ENCODE measurements around the gene NPTX1.

The NPTX1 gene

GRCh38 chr17:80442323-80442659 is 34.1 kb downstream of the NPTX1 start:
- Histone ChIP-seq H3K4me1 (ENCODE audit: low read depth, poor library complexity, severe bottlenecking) (no peaks in the 10 kb centered on the region), H3K79me2 (ENCODE audit: insufficient read depth, low read depth) (no peaks in the 10 kb centered on the region), H3K27me3 (ENCODE audit: insufficient read depth, low read depth) (peaks cover 96% of the 10 kb centered on the region), H3K9ac (no peak overlapping the region), H3K27ac (no peak overlapping the region), H3K4me3 (IDR thresholded peaks at IDR 0.05; ENCODE audit: insufficient read depth, low read depth, low read length) (no peak overlapping the region), H4K20me1 (ENCODE audit: insufficient read depth) (no peaks in the 10 kb centered on the region), H2AFZ (ENCODE audit: low read depth) (no peak overlapping the region), H3K36me3 (ENCODE audit: insufficient read depth) (no peaks in the 10 kb centered on the region), H3K4me2 (no peak overlapping the region)
- no peak for TF ChIP-seq CTCF (conservative IDR thresholded peaks at IDR 0.05; ENCODE audit: low read depth, low read length)

GRCh38 chr17:80441598-80442322 is 34.6 kb downstream of the NPTX1 start:
- Histone ChIP-seq H3K4me1 (ENCODE audit: low read depth, poor library complexity, severe bottlenecking) (no peaks in the 10 kb centered on the region), H3K9ac (no peak overlapping the region), H3K4me3 (IDR thresholded peaks at IDR 0.05; ENCODE audit: insufficient read depth, low read depth, low read length) (no peak overlapping the region), H3K4me2 (no peak overlapping the region), H2AFZ (ENCODE audit: low read depth) (no peak overlapping the region), H3K79me2 (ENCODE audit: insufficient read depth, low read depth) (no peaks in the 10 kb centered on the region), H4K20me1 (ENCODE audit: insufficient read depth) (no peaks in the 10 kb centered on the region), H3K36me3 (ENCODE audit: insufficient read depth) (no peaks in the 10 kb centered on the region), H3K27ac (no peak overlapping the region), H3K27me3 (ENCODE audit: insufficient read depth, low read depth) (peaks cover 96% of the 10 kb centered on the region)
- TF ChIP-seq CTCF (conservative IDR thresholded peaks at IDR 0.05; ENCODE audit: low read depth, low read length), result no peak

GRCh38 chr17:80441133-80441578 is 35.3 kb downstream of the NPTX1 start:
- H3K4me1 ChIP-seq (ENCODE audit: low read depth, poor library complexity, severe bottlenecking), result no peaks in the 10 kb centered on the region
- no peak overlapping the region for H3K27ac ChIP-seq
- H3K4me3 ChIP-seq (IDR thresholded peaks at IDR 0.05; ENCODE audit: insufficient read depth, low read depth, low read length), result no peak overlapping the region
- no peak overlapping the region for H3K4me2 ChIP-seq
- H3K36me3 ChIP-seq (ENCODE audit: insufficient read depth), result no peaks in the 10 kb centered on the region
- H2AFZ ChIP-seq (ENCODE audit: low read depth), result no peak overlapping the region
- H3K79me2 ChIP-seq (ENCODE audit: insufficient read depth, low read depth), result no peaks in the 10 kb centered on the region
- H4K20me1 ChIP-seq (ENCODE audit: insufficient read depth), result no peaks in the 10 kb centered on the region
- H3K9ac ChIP-seq, result no peak overlapping the region
- H3K27me3 ChIP-seq (ENCODE audit: insufficient read depth, low read depth), result peaks cover 96% of the 10 kb centered on the region
- TF ChIP-seq CTCF (conservative IDR thresholded peaks at IDR 0.05; ENCODE audit: low read depth, low read length), result no peak

- no peak overlapping the region for H3K9ac ChIP-seq
- no peak overlapping the region for H2AFZ ChIP-seq (ENCODE audit: low read depth)
- H3K4me1 ChIP-seq (ENCODE audit: low read depth, poor library complexity, severe bottlenecking), result no peaks in the 10 kb centered on the region
- no peak overlapping the region for H3K4me2 ChIP-seq
- TF ChIP-seq CTCF (conservative IDR thresholded peaks at IDR 0.05; ENCODE audit: low read depth, low read length), result no peak
- no peaks in the 10 kb centered on the region for H3K79me2 ChIP-seq (ENCODE audit: insufficient read depth, low read depth)
- no peaks in the 10 kb centered on the region for H3K36me3 ChIP-seq (ENCODE audit: insufficient read depth)
- H3K27ac ChIP-seq, result no peak overlapping the region
- peaks cover 96% of the 10 kb centered on the region for H3K27me3 ChIP-seq (ENCODE audit: insufficient read depth, low read depth)
- H3K4me3 ChIP-seq (IDR thresholded peaks at IDR 0.05; ENCODE audit: insufficient read depth, low read depth, low read length), result no peak overlapping the region
- no peaks in the 10 kb centered on the region for H4K20me1 ChIP-seq (ENCODE audit: insufficient read depth)
Measured at GRCh38 chr17:80439499-80439898, 36.9 kb downstream of the NPTX1 start.
